ENCODE results near the gene UBE2G2. TPM values are rescaled to one million over a fixed set of nuclear protein-coding genes. Genes with fewer than 3 reads are reported as not detected.

UBE2G2 gene, protein sequence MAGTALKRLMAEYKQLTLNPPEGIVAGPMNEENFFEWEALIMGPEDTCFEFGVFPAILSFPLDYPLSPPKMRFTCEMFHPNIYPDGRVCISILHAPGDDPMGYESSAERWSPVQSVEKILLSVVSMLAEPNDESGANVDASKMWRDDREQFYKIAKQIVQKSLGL
- total RNA-seq: 100 to 1,000 TPM in 1 of 3 donors, 10 to 100 TPM in 2; 84.8 to 128 (median 99.2) TPM

- DNase-seq (ENCODE audit: low spot score in 2 of 2): peak; percentile 70 to 76
- peak within 1 kb of the TSS; percentile 60 to 73 for H3K27ac ChIP-seq
These were observed at the start of gene UBE2G2 for GRCh38 chr21:44801468-44802395. Gene UBE2G2, minus strand, starts transcription at chr21:44801820. Its CDS starts 72 bp downstream, at chr21:44801748.

GRCh38 chr21:44850905-44851657, 49.5 kb upstream of the UBE2G2 start:
- no peak overlapping the region for H3K4me3 ChIP-seq
- H3K27ac ChIP-seq: no peak overlapping the region
- intact Hi-C loops (cut with DNase I; ENCODE audit: low total_unique reads): no loop called here
- TF ChIP-seq POLR2AphosphoS5 (IDR thresholded peaks at IDR 0.05) (no peak), POLR2A (IDR thresholded peaks at IDR 0.05) (no peak)
- TF ChIP-seq, protein P1, sequence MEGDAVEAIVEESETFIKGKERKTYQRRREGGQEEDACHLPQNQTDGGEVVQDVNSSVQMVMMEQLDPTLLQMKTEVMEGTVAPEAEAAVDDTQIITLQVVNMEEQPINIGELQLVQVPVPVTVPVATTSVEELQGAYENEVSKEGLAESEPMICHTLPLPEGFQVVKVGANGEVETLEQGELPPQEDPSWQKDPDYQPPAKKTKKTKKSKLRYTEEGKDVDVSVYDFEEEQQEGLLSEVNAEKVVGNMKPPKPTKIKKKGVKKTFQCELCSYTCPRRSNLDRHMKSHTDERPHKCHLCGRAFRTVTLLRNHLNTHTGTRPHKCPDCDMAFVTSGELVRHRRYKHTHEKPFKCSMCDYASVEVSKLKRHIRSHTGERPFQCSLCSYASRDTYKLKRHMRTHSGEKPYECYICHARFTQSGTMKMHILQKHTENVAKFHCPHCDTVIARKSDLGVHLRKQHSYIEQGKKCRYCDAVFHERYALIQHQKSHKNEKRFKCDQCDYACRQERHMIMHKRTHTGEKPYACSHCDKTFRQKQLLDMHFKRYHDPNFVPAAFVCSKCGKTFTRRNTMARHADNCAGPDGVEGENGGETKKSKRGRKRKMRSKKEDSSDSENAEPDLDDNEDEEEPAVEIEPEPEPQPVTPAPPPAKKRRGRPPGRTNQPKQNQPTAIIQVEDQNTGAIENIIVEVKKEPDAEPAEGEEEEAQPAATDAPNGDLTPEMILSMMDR (IDR thresholded peaks at IDR 0.05): no peak
- H3K9me3 ChIP-seq: no peaks in the 10 kb centered on the region
- H3K4me1 ChIP-seq: peaks cover 2 to 9% of the 10 kb centered on the region in 2 donors
- peak in 1 of 2 donors; percentile 25 for DNase-seq (ENCODE audit: low spot score in 2 of 2)
- H3K27me3 ChIP-seq: no peaks in the 10 kb centered on the region
- H3K36me3 ChIP-seq: peaks cover 17% of the 10 kb centered on the region

More at GRCh38 chr21:44801468-44802395, at the start of gene UBE2G2:
- intact Hi-C loops (cut with DNase I; ENCODE audit: low total_unique reads): loop anchor here (5.0 kb wide), 1 partner anchor 71 kb away; the partner anchor contains the start of gene PTTG1IP
- no peaks in the 10 kb centered on the region for H3K9me3 ChIP-seq
- no peaks in the 10 kb centered on the region for H3K27me3 ChIP-seq
- no peaks in the 10 kb centered on the region for H3K36me3 ChIP-seq
- H3K4me1 ChIP-seq: peaks cover 0 to 6% of the 10 kb centered on the region in 2 donors
- peak within 1 kb of the TSS; percentile 80 to 93 (median 86) for H3K4me3 ChIP-seq
- TF ChIP-seq POLR2A (IDR thresholded peaks at IDR 0.05): no peak
- TF ChIP-seq, protein P1 (IDR thresholded peaks at IDR 0.05): no peak
- TF ChIP-seq POLR2AphosphoS5 (IDR thresholded peaks at IDR 0.05): peak; percentile 76 to 83 (median 83)

DNA sequence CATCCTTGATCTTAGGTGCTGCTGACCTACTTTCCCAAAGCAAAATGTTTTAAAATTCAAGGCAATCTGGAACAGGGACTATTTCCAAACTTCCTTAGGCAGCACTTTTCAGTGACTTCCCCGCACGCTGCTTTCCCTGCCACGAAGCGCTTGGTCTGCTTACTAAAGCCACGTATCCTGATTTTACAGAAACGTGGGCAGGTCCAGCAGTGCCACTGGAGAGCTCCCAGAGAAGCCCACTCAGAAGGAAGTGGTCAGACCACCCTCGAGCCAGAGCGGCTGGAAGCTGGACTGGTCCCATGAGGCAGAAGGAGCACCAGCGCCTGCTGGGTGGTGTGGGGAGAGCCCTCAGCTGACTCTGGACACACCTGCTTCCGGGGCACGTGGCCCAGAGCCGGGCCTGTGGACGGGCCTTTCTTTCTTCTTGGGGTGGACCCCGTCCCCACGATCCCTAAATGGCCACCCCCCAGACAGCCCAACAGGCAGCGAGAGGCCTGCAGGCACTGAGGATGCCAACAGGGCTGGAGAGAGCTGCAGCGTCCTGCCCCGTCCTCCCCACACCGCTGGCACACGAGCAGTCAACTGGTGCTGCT, 48.7 kb upstream of the UBE2G2 start:
- DNase-seq (ENCODE audit: low spot score in 2 of 2): peak in 1 of 2 donors; percentile 39
- intact Hi-C loops (cut with DNase I; ENCODE audit: low total_unique reads): no loop called here
- Histone ChIP-seq H3K27me3 (no peaks in the 10 kb centered on the region), H3K27ac (no peak overlapping the region), H3K36me3 (peaks cover 10% of the 10 kb centered on the region), H3K9me3 (no peaks in the 10 kb centered on the region), H3K4me1 (peaks cover 9% of the 10 kb centered on the region in 2 donors), H3K4me3 (no peak overlapping the region)
- TF ChIP-seq, protein P1 (IDR thresholded peaks at IDR 0.05): no peak
- no peak for TF ChIP-seq POLR2A (IDR thresholded peaks at IDR 0.05)
- TF ChIP-seq POLR2AphosphoS5 (IDR thresholded peaks at IDR 0.05): no peak

DNA sequence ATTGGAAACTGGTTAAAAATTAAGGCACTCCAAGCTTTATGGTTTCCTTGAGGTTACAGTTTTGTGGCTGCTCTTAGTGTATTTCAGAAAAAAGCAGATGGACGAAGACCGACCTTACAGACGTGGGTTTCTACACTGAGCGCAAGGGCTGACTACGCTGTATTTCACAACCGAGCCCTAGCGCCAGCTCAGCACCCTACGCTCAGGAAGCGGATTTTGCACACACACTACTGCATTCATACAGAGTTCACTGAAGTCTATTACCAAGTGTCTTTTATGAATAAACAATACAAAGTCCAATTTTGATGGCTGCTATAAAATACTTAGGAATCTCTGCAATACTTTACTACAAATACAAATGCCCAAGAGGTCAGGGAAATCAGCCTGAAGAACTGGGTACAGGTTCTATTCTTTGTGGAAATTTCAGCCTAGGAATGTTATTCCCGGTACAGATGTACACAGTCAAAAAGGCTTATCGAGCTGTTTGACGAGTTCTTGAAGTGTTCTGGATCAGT, 48.1 kb upstream of the UBE2G2 start:
- H3K36me3 ChIP-seq: peaks cover 10% of the 10 kb centered on the region
- TF ChIP-seq POLR2A (IDR thresholded peaks at IDR 0.05) (no peak), POLR2AphosphoS5 (IDR thresholded peaks at IDR 0.05) (no peak)
- TF ChIP-seq, protein P1 (IDR thresholded peaks at IDR 0.05): no peak
- no peak overlapping the region for H3K4me3 ChIP-seq
- peaks cover 9% of the 10 kb centered on the region in 2 donors for H3K4me1 ChIP-seq
- H3K9me3 ChIP-seq: no peaks in the 10 kb centered on the region
- H3K27me3 ChIP-seq: no peaks in the 10 kb centered on the region
- no peak for DNase-seq (ENCODE audit: low spot score in 2 of 2)
- H3K27ac ChIP-seq: no peak overlapping the region
- intact Hi-C loops (cut with DNase I; ENCODE audit: low total_unique reads): no loop called here

Data from breast epithelium (tissue), 4 donors.